Smooth muscle cell (in vitro differentiated cells): Measurements from ENCODE around the gene RNF141. TPM values are rescaled to one million over a fixed set of nuclear protein-coding genes. Genes with fewer than 3 reads are reported as not detected.

Experiments
- DNase-seq: peaks from one replicate; lab custom pipeline; 2025; ENCODE audit not compliant: unreplicated experiment; lab: John Stamatoyannopoulos, UW
- H2AFZ ChIP-seq: fragments of 200-600 bp; sonication (generic); 2 replicates; pipeline ENCODE4 v1.6.0; 2016; ENCODE audit warnings: antibody characterized with exemption, low read depth, mild to moderate bottlenecking
- H3F3A ChIP-seq: fragments of 200-600 bp; sonication (generic); 2 replicates; pipeline ENCODE4 v1.6.0; 2017; ENCODE audit warnings: antibody characterized with exemption, low read depth
- H3K27ac ChIP-seq: fragments of 200-600 bp; sonication (generic); 2 replicates; pipeline ENCODE4 v1.5.1; 2016; ENCODE audit warnings: low read depth, mild to moderate bottlenecking
- H3K27me3 ChIP-seq: fragments of 200-600 bp; sonication (generic); 2 replicates; pipeline ENCODE4 v1.6.1; 2016; ENCODE audit warnings: low read depth, mild to moderate bottlenecking
- H3K36me3 ChIP-seq: fragments of 200-600 bp; sonication (generic); 2 replicates; pipeline ENCODE4 v1.5.1; 2016; ENCODE audit warnings: low read depth
- H3K4me1 ChIP-seq: fragments of 200-600 bp; sonication (generic); 2 replicates; pipeline ENCODE4 v1.5.1; 2016; ENCODE audit warnings: low read depth
- H3K4me2 ChIP-seq: fragments of 200-600 bp; sonication (generic); 2 replicates; pipeline ENCODE4 v1.6.0; 2016; ENCODE audit warnings: mild to moderate bottlenecking
- H3K4me3 ChIP-seq: fragments of 200-600 bp; sonication (generic); 2 replicates; pipeline ENCODE4 v1.5.1; 2016; ENCODE audit warnings: mild to moderate bottlenecking
- H3K79me2 ChIP-seq: fragments of 200-600 bp; sonication (generic); 2 replicates; pipeline ENCODE4 v1.6.0; 2016; ENCODE audit warnings: low read depth, mild to moderate bottlenecking
- H3K9ac ChIP-seq: fragments of 200-600 bp; sonication (generic); 2 replicates; pipeline ENCODE4 v1.6.0; 2016; ENCODE audit warnings: low read depth
- H3K9me3 ChIP-seq: fragments of 200-600 bp; sonication (generic); replicated peaks from 2 replicates; pipeline ENCODE4 v1.5.1; 2016; ENCODE audit warnings: low read depth
- H4K20me1 ChIP-seq: fragments of 200-600 bp; sonication (generic); 2 replicates; pipeline ENCODE4 v1.6.0; 2016; ENCODE audit warnings: low read depth
- WGBS: methylation state at CpG from one replicate; pipeline ENCODE4 v1.1.7; 2016; ENCODE audit warnings: low lambda C conversion rate; 5-methylcytosine and 5-hydroxymethylcytosine counted together
- polyA plus RNA-seq: library from polyadenylated mRNA; unstranded; fragments of >200 nt; fragmentation: Nextera tagmentation; extraction: Ambion mirVana; gene quantifications from 2 replicates; pipeline ENCODE4 v1.2.1, GENCODE V29; 2016
- total RNA-seq: library from RNA; depleted of rRNA; stranded (reverse); fragments of >200 nt; gene quantifications from 2 replicates; pipeline ENCODE4 v1.2.3, GENCODE V29; 2014
- TF ChIP-seq, protein P1 (sequence below): fragments of 200-600 bp; sonication (generic); IDR thresholded peaks from 2 replicates; pipeline ENCODE4 v1.5.1; 2017; ENCODE audit warnings: borderline replicate concordance, mild to moderate bottlenecking, antibody characterized with exemption; ENCODE audit not compliant: insufficient read depth, poor library complexity, severe bottlenecking

The RNF141 gene
- total and polyA plus RNA-seq, 2 experiments from 2014 or later, result 16.2 to 24.4 TPM

DNA sequence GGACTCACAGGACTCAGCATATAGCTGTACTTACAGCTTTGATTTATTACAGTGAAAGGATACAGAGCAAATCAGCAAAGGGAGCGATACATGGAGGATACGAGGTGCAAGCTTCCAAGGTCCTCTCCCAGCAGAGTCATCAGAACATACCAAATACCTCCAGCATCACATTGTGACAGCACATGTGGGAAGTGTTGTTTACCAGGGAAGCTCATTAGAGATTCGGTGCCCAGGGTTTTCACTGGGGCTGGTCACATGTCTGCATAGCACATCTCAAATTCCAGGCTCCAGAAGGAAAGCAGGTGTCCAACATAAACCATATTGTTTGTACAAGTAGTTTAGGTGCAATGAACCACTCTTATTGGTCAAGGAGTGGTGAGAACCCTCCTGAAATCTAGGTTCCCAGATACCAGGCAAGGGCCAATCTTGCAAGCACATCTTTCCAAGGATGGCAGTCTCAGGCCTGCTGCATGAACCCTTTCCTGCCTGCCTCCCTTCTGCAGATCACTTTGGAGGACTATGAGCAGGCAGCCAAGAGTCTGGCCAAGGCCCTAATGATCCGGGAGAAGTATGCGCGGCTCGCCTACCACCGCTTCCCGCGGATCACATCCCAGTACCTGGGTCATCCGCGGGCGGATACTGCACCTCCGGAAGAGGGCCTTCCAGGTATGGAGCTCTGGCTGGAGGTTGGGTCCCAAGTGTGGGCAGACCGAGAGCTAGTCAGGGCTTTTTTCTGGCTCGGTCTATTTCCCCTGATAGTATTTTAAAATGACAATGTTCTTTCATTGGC lies 59.2 kb downstream of the RNF141 start:
- Histone ChIP-seq H3F3A (no peaks in the 10 kb centered on the region), H4K20me1 (no peaks in the 10 kb centered on the region), H2AFZ (no peak overlapping the region), H3K9ac (no peak overlapping the region), H3K27me3 (no peaks in the 10 kb centered on the region), H3K27ac (no peak overlapping the region), H3K36me3 (no peaks in the 10 kb centered on the region), H3K79me2 (no peaks in the 10 kb centered on the region), H3K4me1 (no peaks in the 10 kb centered on the region), H3K4me2 (no peak overlapping the region), H3K4me3 (no peak overlapping the region), H3K9me3 (no peaks in the 10 kb centered on the region)
- DNase-seq, result no peak
- 95% methylated on average over 16 of the region's 16 CpGs for WGBS
- TF ChIP-seq, protein P1, sequence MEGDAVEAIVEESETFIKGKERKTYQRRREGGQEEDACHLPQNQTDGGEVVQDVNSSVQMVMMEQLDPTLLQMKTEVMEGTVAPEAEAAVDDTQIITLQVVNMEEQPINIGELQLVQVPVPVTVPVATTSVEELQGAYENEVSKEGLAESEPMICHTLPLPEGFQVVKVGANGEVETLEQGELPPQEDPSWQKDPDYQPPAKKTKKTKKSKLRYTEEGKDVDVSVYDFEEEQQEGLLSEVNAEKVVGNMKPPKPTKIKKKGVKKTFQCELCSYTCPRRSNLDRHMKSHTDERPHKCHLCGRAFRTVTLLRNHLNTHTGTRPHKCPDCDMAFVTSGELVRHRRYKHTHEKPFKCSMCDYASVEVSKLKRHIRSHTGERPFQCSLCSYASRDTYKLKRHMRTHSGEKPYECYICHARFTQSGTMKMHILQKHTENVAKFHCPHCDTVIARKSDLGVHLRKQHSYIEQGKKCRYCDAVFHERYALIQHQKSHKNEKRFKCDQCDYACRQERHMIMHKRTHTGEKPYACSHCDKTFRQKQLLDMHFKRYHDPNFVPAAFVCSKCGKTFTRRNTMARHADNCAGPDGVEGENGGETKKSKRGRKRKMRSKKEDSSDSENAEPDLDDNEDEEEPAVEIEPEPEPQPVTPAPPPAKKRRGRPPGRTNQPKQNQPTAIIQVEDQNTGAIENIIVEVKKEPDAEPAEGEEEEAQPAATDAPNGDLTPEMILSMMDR, result no peak

- Histone ChIP-seq H2AFZ (no peak overlapping the region), H3K4me2 (no peak overlapping the region), H3K9ac (no peak overlapping the region), H3K79me2 (no peaks in the 10 kb centered on the region), H3K27me3 (no peaks in the 10 kb centered on the region), H3K4me3 (no peak overlapping the region), H4K20me1 (no peaks in the 10 kb centered on the region), H3K27ac (no peak overlapping the region), H3K9me3 (no peaks in the 10 kb centered on the region), H3K4me1 (no peaks in the 10 kb centered on the region), H3F3A (no peaks in the 10 kb centered on the region), H3K36me3 (no peaks in the 10 kb centered on the region)
- 98% methylated on average over 2 of the region's 2 CpGs for WGBS
- TF ChIP-seq, protein P1, result no peak
- DNase-seq, result no peak
Measured at GRCh38 chr11:10480760-10481159, 60.2 kb downstream of the RNF141 start.

DNA sequence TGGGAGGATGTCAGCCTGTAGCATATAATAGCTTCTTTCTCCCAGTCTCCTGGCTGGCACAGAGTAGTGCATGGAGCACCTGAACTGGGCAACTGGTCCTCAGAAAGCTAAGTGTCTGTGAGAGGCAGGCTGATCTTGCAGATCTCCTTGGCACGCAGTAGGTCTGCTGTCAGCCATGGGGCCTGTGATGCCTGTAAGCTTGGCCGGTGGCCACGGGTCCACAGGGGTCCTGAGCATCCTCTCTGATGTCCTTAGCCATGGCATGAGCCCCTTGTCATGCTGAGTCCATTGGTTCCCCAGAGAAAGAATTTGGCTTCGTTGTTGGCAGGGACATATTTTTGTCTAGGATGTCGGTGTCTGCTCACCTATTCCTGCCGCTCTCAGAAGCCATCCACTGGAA lies 61.0 kb downstream of the RNF141 start:
- Histone ChIP-seq H3K9me3 (no peaks in the 10 kb centered on the region), H3K9ac (no peak overlapping the region), H3K79me2 (no peaks in the 10 kb centered on the region), H3K36me3 (no peaks in the 10 kb centered on the region), H3F3A (no peaks in the 10 kb centered on the region), H3K27ac (no peak overlapping the region), H2AFZ (no peak overlapping the region), H3K4me3 (no peak overlapping the region), H3K4me2 (no peak overlapping the region), H4K20me1 (no peaks in the 10 kb centered on the region), H3K27me3 (no peaks in the 10 kb centered on the region), H3K4me1 (no peaks in the 10 kb centered on the region)
- 94% methylated on average over 6 of the region's 6 CpGs for WGBS
- TF ChIP-seq, protein P1, result no peak
- no peak for DNase-seq
